ENCODE data around the gene ANKH. TPM values are rescaled to one million over a fixed set of nuclear protein-coding genes. Genes with fewer than 3 reads are reported as not detected.
A peak's percentile ranks its signal among the peaks of the same experiment; 100 is the strongest.

Gene ANKH
- total RNA-seq, 4 donors from 2014 or later: 33.4 to 49.4 (median 38.0) TPM

DNA sequence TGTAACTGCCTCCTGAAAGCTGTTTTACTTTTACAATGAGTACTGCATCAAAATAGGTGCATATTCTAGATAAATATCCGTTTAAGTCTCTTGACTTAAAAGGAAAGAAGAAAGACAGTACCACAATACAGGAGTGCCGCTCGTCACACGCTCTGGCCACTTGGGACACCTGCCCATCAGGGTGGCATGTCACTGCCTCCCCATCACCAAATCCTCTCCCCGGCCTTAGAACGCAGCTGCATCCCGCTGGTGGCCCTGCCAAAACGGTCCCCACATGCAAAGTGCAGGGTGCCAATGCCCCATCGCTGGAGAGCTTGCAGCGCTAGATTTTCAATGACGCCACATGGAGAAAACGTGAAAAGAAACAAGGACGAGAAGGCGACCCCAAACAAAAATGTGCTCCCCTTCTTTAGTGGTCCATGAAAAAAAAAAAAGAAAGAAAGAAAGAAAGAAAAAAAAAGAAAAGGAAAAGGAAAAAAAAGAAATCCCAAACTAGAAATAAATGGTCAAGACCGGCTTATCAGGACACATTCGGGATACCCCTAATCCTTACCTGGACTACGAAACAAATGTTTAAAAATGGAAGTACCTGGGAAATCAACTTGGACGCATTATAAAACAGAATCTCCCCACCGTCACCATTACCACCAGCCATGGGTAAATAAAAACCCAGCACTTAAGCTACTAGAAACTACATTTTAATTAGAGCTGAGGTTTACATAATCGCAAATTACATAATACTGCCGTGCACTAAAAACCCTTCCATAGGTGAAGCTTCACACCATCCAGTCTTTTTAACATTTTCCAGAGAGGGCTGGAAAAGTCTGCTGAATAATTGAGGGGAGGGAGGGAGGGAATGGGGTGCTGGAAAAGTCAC is 1.0 kb downstream of the ANKH start:
- peak overlapping the region; percentile 77 to 98 (median 96) for H3K27ac ChIP-seq (replicated peaks in 1 of 4)
- no peaks in the 10 kb centered on the region for H3K9me3 ChIP-seq
- H3K4me1 ChIP-seq: peaks cover 12 to 44% (median 30%) of the 10 kb centered on the region in 4 donors
- intact Hi-C loops (cut with DNase I): loop anchor here (5.0 kb wide), 2 partner anchors 132 to 143 kb away; no protein-coding TSS in a partner anchor
- TF ChIP-seq, protein P1, sequence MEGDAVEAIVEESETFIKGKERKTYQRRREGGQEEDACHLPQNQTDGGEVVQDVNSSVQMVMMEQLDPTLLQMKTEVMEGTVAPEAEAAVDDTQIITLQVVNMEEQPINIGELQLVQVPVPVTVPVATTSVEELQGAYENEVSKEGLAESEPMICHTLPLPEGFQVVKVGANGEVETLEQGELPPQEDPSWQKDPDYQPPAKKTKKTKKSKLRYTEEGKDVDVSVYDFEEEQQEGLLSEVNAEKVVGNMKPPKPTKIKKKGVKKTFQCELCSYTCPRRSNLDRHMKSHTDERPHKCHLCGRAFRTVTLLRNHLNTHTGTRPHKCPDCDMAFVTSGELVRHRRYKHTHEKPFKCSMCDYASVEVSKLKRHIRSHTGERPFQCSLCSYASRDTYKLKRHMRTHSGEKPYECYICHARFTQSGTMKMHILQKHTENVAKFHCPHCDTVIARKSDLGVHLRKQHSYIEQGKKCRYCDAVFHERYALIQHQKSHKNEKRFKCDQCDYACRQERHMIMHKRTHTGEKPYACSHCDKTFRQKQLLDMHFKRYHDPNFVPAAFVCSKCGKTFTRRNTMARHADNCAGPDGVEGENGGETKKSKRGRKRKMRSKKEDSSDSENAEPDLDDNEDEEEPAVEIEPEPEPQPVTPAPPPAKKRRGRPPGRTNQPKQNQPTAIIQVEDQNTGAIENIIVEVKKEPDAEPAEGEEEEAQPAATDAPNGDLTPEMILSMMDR (IDR thresholded peaks at IDR 0.05): no peak
- no peak for TF ChIP-seq POLR2AphosphoS5 (IDR thresholded peaks at IDR 0.05)
- DNase-seq (ENCODE audit: extremely low spot score): no peak
- H3K4me3 ChIP-seq: peak overlapping the region; percentile 77 to 96 (median 91)
- WGBS: 13% methylated on average over 21 of the region's 21 CpGs
- no peaks in the 10 kb centered on the region for H3K27me3 ChIP-seq
- no peaks in the 10 kb centered on the region for H3K36me3 ChIP-seq

GRCh38 chr5:14869668-14870164 is 1.9 kb downstream of the ANKH start:
- Histone ChIP-seq H3K9me3 (no peaks in the 10 kb centered on the region), H3K27ac (replicated peaks in 1 of 4) (peak overlapping the region in 2 of 4 donors; percentile 2 to 43), H3K36me3 (no peaks in the 10 kb centered on the region), H3K4me3 (peak overlapping the region; percentile 77 to 96 (median 91)), H3K27me3 (no peaks in the 10 kb centered on the region), H3K4me1 (peaks cover 16 to 53% (median 35%) of the 10 kb centered on the region in 4 donors)
- no peak for DNase-seq (ENCODE audit: extremely low spot score)
- no peak for TF ChIP-seq POLR2AphosphoS5 (IDR thresholded peaks at IDR 0.05)
- no peak for TF ChIP-seq POLR2A (IDR thresholded peaks at IDR 0.05; ENCODE audit: low read depth)
- TF ChIP-seq EP300 (IDR thresholded peaks at IDR 0.05): no peak
- TF ChIP-seq, protein P1 (IDR thresholded peaks at IDR 0.05): no peak
- WGBS: 61% methylated on average over 9 of the region's 9 CpGs
- intact Hi-C loops (cut with DNase I): loop anchor here (5.0 kb wide), 2 partner anchors 133 to 142 kb away; no protein-coding TSS in a partner anchor

GRCh38 chr5:14869233-14869632 is 2.3 kb downstream of the ANKH start:
- Histone ChIP-seq H3K4me1 (peaks cover 19 to 58% (median 40%) of the 10 kb centered on the region in 4 donors), H3K27me3 (no peaks in the 10 kb centered on the region), H3K36me3 (no peaks in the 10 kb centered on the region), H3K9me3 (no peaks in the 10 kb centered on the region), H3K27ac (replicated peaks in 1 of 4) (peak overlapping the region in 1 of 4 donors; percentile 43), H3K4me3 (peak overlapping the region in 1 of 4 donors; percentile 77)
- TF ChIP-seq POLR2AphosphoS5 (IDR thresholded peaks at IDR 0.05) (no peak), POLR2A (IDR thresholded peaks at IDR 0.05; ENCODE audit: low read depth) (no peak), EP300 (IDR thresholded peaks at IDR 0.05) (no peak)
- TF ChIP-seq, protein P1 (IDR thresholded peaks at IDR 0.05): no peak
- WGBS: 90% methylated on average over 2 of the region's 2 CpGs
- intact Hi-C loops (cut with DNase I): no loop called here
- no peak for DNase-seq (ENCODE audit: extremely low spot score)

- TF ChIP-seq POLR2AphosphoS5 (IDR thresholded peaks at IDR 0.05): no peak
- TF ChIP-seq POLR2A (IDR thresholded peaks at IDR 0.05; ENCODE audit: low read depth): no peak
- TF ChIP-seq, protein P1 (IDR thresholded peaks at IDR 0.05): no peak
- TF ChIP-seq EP300 (IDR thresholded peaks at IDR 0.05): no peak
- intact Hi-C loops (cut with DNase I): no loop called here
- 95% methylated on average over 7 of the region's 7 CpGs for WGBS
- DNase-seq (ENCODE audit: extremely low spot score): no peak
- H3K9me3 ChIP-seq: no peaks in the 10 kb centered on the region
- H3K36me3 ChIP-seq: no peaks in the 10 kb centered on the region
- no peaks in the 10 kb centered on the region for H3K27me3 ChIP-seq
- no peak overlapping the region for H3K27ac ChIP-seq (replicated peaks in 1 of 4)
- H3K4me1 ChIP-seq: peaks cover 22 to 62% (median 43%) of the 10 kb centered on the region in 4 donors
- H3K4me3 ChIP-seq: no peak overlapping the region
Measured at GRCh38 chr5:14868771-14869170, 2.8 kb downstream of the ANKH start.
